ENCODE results near the gene SERPINA12. TPM values are rescaled to one million over a fixed set of nuclear protein-coding genes. Genes with fewer than 3 reads are reported as not detected.
A peak's percentile ranks its signal among the peaks of the same experiment; 100 is the strongest.

Gene SERPINA12
- total RNA-seq, 1 experiment from 2014 or later = not detected

GRCh38 chr14:94476023-94476422 is 33.2 kb downstream of the SERPINA12 start, which contains the start of gene SERPINA9 (continued):
- no peak for TF ChIP-seq KAT7 (CRISPR knock-in tag; IDR thresholded peaks at IDR 0.05; ENCODE audit: borderline replicate concordance)

GRCh38 chr14:94474581-94475031 is 34.7 kb downstream of the SERPINA12 start:
- peaks cover 7% of the 10 kb centered on the region; the same call in 1 of the 2 replicates for H3K27me3 Mint-ChIP-seq (ENCODE audit: low read depth)
- CTCF ChIA-PET = interaction anchor here (1.0 to 6.8 kb wide), 4 partner anchors 12 to 75 kb away, joined by 3 to 61 read pairs (median 9); no protein-coding TSS in a partner anchor
- no peak for TF ChIP-seq ZBTB43 (CRISPR knock-in tag; IDR thresholded peaks at IDR 0.05)
- no peak for TF ChIP-seq STAT6 (CRISPR knock-in tag; conservative IDR thresholded peaks at IDR 0.05; ENCODE audit: low read depth)
- TF ChIP-seq MAX (CRISPR knock-in tag; IDR thresholded peaks at IDR 0.05) = no peak
- TF ChIP-seq ZNF232 (CRISPR knock-in tag; IDR thresholded peaks at IDR 0.05) = no peak
- TF ChIP-seq ZNF121 (CRISPR knock-in tag; IDR thresholded peaks at IDR 0.05) = no peak
- TF ChIP-seq ZNF281 (CRISPR knock-in tag; IDR thresholded peaks at IDR 0.05) = no peak
- no peak for TF ChIP-seq PRDM15 (CRISPR knock-in tag; IDR thresholded peaks at IDR 0.05)
- no peak for TF ChIP-seq RELA (CRISPR knock-in tag; IDR thresholded peaks at IDR 0.05; ENCODE audit: borderline replicate concordance)
- TF ChIP-seq CBFB (CRISPR knock-in tag; IDR thresholded peaks at IDR 0.05; ENCODE audit: low read depth) = no peak
- no peak for TF ChIP-seq ZNF423 (CRISPR knock-in tag; IDR thresholded peaks at IDR 0.05)
- TF ChIP-seq MYBL2 (CRISPR knock-in tag; IDR thresholded peaks at IDR 0.05) = no peak
- no peak for TF ChIP-seq ETV6 (CRISPR knock-in tag; IDR thresholded peaks at IDR 0.05)
- TF ChIP-seq OVOL2 (CRISPR knock-in tag; IDR thresholded peaks at IDR 0.05; ENCODE audit: borderline replicate concordance) = no peak
- TF ChIP-seq ZNF512 (CRISPR knock-in tag; IDR thresholded peaks at IDR 0.05; ENCODE audit: borderline replicate concordance) = no peak
- no peak for TF ChIP-seq CREM (CRISPR knock-in tag; IDR thresholded peaks at IDR 0.05)
- TF ChIP-seq ZNF138 (CRISPR knock-in tag; conservative IDR thresholded peaks at IDR 0.05) = no peak
- TF ChIP-seq ZBTB21 (CRISPR knock-in tag; IDR thresholded peaks at IDR 0.05; ENCODE audit: borderline replicate concordance) = no peak
- no peak for TF ChIP-seq CDX4 (CRISPR knock-in tag; IDR thresholded peaks at IDR 0.05; ENCODE audit: borderline replicate concordance)
- TF ChIP-seq MLX (CRISPR knock-in tag; IDR thresholded peaks at IDR 0.05) = no peak

More at GRCh38 chr14:94474581-94475031, 34.7 kb downstream of the SERPINA12 start:
- Mint-ChIP-seq H3K36me3 (peaks cover 16% of the 10 kb centered on the region), H3K4me3 (no peak overlapping the region), H3K4me1 (no peaks in the 10 kb centered on the region), H3K27ac (no peak overlapping the region), H3K9me3 (peaks cover 24% of the 10 kb centered on the region)
- no peak for DNase-seq (ENCODE audit: low spot score)
- POLR2A ChIA-PET = no interaction called here
- ATAC-seq = peak; percentile 82
